Activated CD8-positive, alpha-beta memory T cell treated with anti-CD3 and anti-CD28 coated beads, Interleukin-2, amount 10 ng/mL, durations not matched to agents 7 days and 5 days (primary cell): Measurements from ENCODE around the gene NEIL3. TPM values are rescaled to one million over a fixed set of nuclear protein-coding genes. Genes with fewer than 3 reads are reported as not detected.
A peak's percentile ranks its signal among the peaks of the same experiment; 100 is the strongest.

Experiments used
- ATAC-seq: fragments of 150-1000 bp; cut with Tn5 transposase; one replicate; pipeline ENCODE4 v1.10.0; 2021; ENCODE audit warnings: moderate library complexity
- CTCF ChIA-PET: fragments of 350-600 bp; sonication (Branson Sonifier 250); formaldehyde crosslinking; loops from one replicate; lab custom pipeline; 2021; ENCODE audit warnings: antibody characterized with exemption; lab: Charles Lee
- DNase-seq: peaks from one replicate; pipeline ENCODE4 v3.0.0-alpha.2; 2020
- H3K27ac Mint-ChIP-seq: one replicate; pipeline ENCODE4 v1.8.0; 2021; ENCODE audit warnings: mild to moderate bottlenecking, mixed read lengths
- H3K27me3 Mint-ChIP-seq: one replicate; pipeline ENCODE4 v1.8.0; 2021; ENCODE audit warnings: mixed read lengths
- H3K36me3 Mint-ChIP-seq: one replicate; pipeline ENCODE4 v1.8.0; 2021; ENCODE audit warnings: mild to moderate bottlenecking, mixed read lengths
- H3K4me1 Mint-ChIP-seq: one replicate; pipeline ENCODE4 v1.8.0; 2021; ENCODE audit warnings: mixed read lengths
- H3K4me3 Mint-ChIP-seq: one replicate; pipeline ENCODE4 v1.8.0; 2021; ENCODE audit warnings: mild to moderate bottlenecking, moderate library complexity, mixed read lengths
- H3K9me3 Mint-ChIP-seq: one replicate; pipeline ENCODE4 v1.8.0; 2022; ENCODE audit warnings: low read depth, mixed read lengths
- total RNA-seq, 2 experiments: library from RNA; stranded (reverse); gene quantifications; one replicate each; pipeline ENCODE4 v1.2.3, GENCODE V29; 2021

The NEIL3 gene
- 10 to 100 TPM; 27.5 to 40.5 TPM for total RNA-seq

GRCh38 chr4:177309522-177310371 lies at the start of gene NEIL3:
Gene NEIL3 (plus strand): TSS chr4:177309874. CDS start chr4:177309954, 80 bp downstream.
- DNase-seq (peak; percentile 98), ATAC-seq (peak; percentile 89)
- Mint-ChIP-seq H3K36me3 (peaks cover 31% of the 10 kb centered on the region), H3K27me3 (no peaks in the 10 kb centered on the region), H3K9me3 (no peaks in the 10 kb centered on the region), H3K4me1 (peaks cover 48% of the 10 kb centered on the region), H3K27ac (peak within 1 kb of the TSS; percentile 88), H3K4me3 (peak within 1 kb of the TSS; percentile 93)
- CTCF ChIA-PET, result interaction anchor here (0.8 to 4.9 kb wide), 5 partner anchors 13 to 133 kb away, joined by 3 to 24 read pairs (median 5); partner anchors contain the start of gene AGA

GRCh38 chr4:177263818-177264217 lies 45.9 kb upstream of the NEIL3 start:
- no peak for ATAC-seq
- Mint-ChIP-seq H3K27ac (no peak overlapping the region), H3K4me3 (no peak overlapping the region), H3K36me3 (no peaks in the 10 kb centered on the region), H3K4me1 (no peaks in the 10 kb centered on the region), H3K27me3 (peaks cover 13% of the 10 kb centered on the region), H3K9me3 (no peaks in the 10 kb centered on the region)
- CTCF ChIA-PET, result interaction anchor here (1.2 kb wide), 1 partner anchor 13 kb away, joined by 5 read pairs; no protein-coding TSS in a partner anchor
- no peak for DNase-seq

GRCh38 chr4:177264788-177265422 lies 44.8 kb upstream of the NEIL3 start:
- Mint-ChIP-seq H3K36me3 (no peaks in the 10 kb centered on the region), H3K4me3 (no peak overlapping the region), H3K4me1 (no peaks in the 10 kb centered on the region), H3K27ac (no peak overlapping the region), H3K9me3 (no peaks in the 10 kb centered on the region), H3K27me3 (peaks cover 13% of the 10 kb centered on the region)
- ATAC-seq (no peak), DNase-seq (no peak)
- CTCF ChIA-PET, result interaction anchor here (1.2 kb wide), 1 partner anchor 14 kb away, joined by 5 read pairs; no protein-coding TSS in a partner anchor

DNA sequence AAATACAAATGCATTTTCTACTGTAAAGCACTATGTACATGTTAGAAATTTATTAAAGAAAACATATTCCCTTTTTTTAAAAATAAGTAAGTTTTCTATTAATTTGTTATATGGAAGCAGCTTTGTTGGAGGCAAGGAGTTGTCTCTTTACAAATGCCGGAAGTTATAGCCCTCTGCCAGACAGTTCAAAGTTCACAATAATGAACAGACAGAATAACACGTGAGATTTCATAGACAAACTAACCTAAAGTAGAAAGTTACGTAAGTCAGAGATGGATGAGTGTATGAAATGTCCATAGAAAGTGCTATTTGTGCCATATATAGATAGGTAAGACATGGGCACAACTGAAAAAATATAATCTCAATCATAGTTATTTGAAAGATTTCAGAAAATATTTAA lies 43.9 kb upstream of the NEIL3 start:
- no peak for DNase-seq
- no peak overlapping the region for H3K4me3 Mint-ChIP-seq
- no peak overlapping the region for H3K27ac Mint-ChIP-seq
- H3K36me3 Mint-ChIP-seq, result no peaks in the 10 kb centered on the region
- no peaks in the 10 kb centered on the region for H3K9me3 Mint-ChIP-seq
- peaks cover 9% of the 10 kb centered on the region for H3K27me3 Mint-ChIP-seq
- ATAC-seq, result no peak
- CTCF ChIA-PET, result no interaction called here
- no peaks in the 10 kb centered on the region for H3K4me1 Mint-ChIP-seq

DNA sequence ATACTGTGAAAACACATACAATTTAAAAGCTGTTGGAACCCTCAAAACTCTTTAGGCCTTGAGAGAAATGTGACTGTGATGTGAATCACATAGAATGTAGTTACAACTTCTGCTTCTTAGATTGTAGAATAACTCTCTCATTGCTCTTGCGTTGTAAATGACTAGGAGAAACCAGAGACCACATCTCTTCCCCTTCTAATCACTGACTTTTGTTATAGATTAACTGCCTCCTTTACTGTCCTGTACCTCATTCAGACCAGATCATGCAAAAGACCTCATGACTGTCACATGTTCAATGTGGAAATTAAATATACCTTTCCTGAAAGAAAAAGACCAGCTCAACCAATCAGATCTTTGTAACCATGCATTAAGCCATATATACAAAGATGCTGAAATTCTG lies 43.2 kb upstream of the NEIL3 start:
- peaks cover 9% of the 10 kb centered on the region for H3K27me3 Mint-ChIP-seq
- no peak overlapping the region for H3K4me3 Mint-ChIP-seq
- H3K9me3 Mint-ChIP-seq, result no peaks in the 10 kb centered on the region
- DNase-seq (no peak), ATAC-seq (no peak)
- no peaks in the 10 kb centered on the region for H3K4me1 Mint-ChIP-seq
- CTCF ChIA-PET, result interaction anchor here (0.7 kb wide), 1 partner anchor 27 kb away, joined by 3 read pairs; no protein-coding TSS in a partner anchor
- H3K36me3 Mint-ChIP-seq, result no peaks in the 10 kb centered on the region
- no peak overlapping the region for H3K27ac Mint-ChIP-seq

- ATAC-seq (no peak), DNase-seq (no peak)
- Mint-ChIP-seq H3K4me1 (no peaks in the 10 kb centered on the region), H3K4me3 (no peak overlapping the region), H3K27ac (no peak overlapping the region), H3K36me3 (no peaks in the 10 kb centered on the region), H3K27me3 (peaks cover 9% of the 10 kb centered on the region), H3K9me3 (no peaks in the 10 kb centered on the region)
- CTCF ChIA-PET, result no interaction called here
Measured at GRCh38 chr4:177267911-177268310, 41.8 kb upstream of the NEIL3 start.

DNA sequence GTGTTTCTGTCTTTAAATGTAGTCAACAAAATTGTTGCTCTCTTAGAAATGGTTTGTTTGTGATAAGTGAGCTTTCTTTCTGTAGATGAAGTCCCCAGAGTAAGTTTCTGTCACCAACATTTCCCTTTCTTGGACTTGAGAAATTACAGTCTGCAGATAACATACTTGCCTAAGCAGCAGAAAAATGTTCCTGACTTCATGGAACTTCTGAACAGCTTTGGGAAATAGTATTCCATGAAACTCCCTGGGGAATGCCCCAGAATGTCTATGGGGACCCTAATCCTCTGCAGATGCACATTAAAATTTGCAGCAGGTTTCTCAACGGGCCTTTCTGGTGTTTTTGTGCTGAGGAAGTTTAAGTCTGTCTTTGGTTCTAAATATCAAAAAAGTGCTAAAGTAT lies 38.6 kb upstream of the NEIL3 start:
- H3K36me3 Mint-ChIP-seq, result no peaks in the 10 kb centered on the region
- no peak overlapping the region for H3K4me3 Mint-ChIP-seq
- no peak overlapping the region for H3K27ac Mint-ChIP-seq
- no peak for DNase-seq
- H3K9me3 Mint-ChIP-seq, result no peaks in the 10 kb centered on the region
- H3K4me1 Mint-ChIP-seq, result no peaks in the 10 kb centered on the region
- no peak for ATAC-seq
- CTCF ChIA-PET, result no interaction called here
- H3K27me3 Mint-ChIP-seq, result peaks cover 9% of the 10 kb centered on the region

DNA sequence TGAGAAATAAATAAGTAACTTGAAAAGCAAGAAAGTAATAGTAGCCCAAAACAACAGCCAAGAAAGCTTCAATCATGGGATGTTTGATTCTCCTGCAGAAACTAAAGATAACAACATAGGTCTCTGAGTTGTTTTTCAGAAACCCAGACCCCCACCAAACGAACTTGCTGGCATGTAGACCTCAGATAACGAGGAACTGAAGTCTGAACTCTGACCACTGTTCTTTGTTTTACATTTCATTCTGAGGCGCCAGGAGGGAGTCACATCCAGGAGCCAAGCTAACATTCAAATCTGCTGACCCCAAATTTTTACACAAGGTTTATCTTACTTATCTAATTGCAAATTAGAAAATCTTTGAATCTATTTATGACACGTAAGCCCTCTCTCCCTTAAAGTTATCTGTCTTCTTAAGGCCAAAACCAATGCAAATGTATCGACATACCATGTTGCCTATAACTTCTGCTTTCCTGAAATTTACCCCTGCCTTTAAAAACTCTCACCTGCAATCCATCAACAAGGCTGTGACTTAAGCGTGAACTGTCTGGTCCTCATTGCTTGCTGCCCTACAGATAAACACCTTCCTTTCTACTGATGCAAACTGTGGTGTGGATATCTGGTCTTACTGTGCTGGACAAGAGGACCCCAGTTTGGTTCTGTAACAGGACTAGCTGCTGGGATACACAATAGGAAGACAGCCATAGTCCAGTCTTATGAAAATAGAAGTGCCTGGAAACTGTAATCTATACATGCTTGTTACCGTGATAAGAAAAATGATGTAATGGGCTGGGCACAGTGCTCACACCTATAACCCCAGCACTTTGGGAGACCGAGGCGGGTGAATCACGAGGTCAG lies 37.5 kb upstream of the NEIL3 start:
- Mint-ChIP-seq H3K4me1 (no peaks in the 10 kb centered on the region), H3K36me3 (no peaks in the 10 kb centered on the region), H3K9me3 (no peaks in the 10 kb centered on the region), H3K27me3 (peaks cover 9% of the 10 kb centered on the region), H3K27ac (no peak overlapping the region), H3K4me3 (no peak overlapping the region)
- CTCF ChIA-PET, result no interaction called here
- DNase-seq, result no peak
- no peak for ATAC-seq

- Mint-ChIP-seq H3K27me3 (no peaks in the 10 kb centered on the region), H3K36me3 (no peaks in the 10 kb centered on the region), H3K4me3 (no peak overlapping the region), H3K27ac (no peak overlapping the region), H3K4me1 (no peaks in the 10 kb centered on the region), H3K9me3 (no peaks in the 10 kb centered on the region)
- DNase-seq, result no peak
- CTCF ChIA-PET, result no interaction called here
- ATAC-seq, result no peak
Measured at GRCh38 chr4:177275999-177276398, 33.7 kb upstream of the NEIL3 start.

DNA sequence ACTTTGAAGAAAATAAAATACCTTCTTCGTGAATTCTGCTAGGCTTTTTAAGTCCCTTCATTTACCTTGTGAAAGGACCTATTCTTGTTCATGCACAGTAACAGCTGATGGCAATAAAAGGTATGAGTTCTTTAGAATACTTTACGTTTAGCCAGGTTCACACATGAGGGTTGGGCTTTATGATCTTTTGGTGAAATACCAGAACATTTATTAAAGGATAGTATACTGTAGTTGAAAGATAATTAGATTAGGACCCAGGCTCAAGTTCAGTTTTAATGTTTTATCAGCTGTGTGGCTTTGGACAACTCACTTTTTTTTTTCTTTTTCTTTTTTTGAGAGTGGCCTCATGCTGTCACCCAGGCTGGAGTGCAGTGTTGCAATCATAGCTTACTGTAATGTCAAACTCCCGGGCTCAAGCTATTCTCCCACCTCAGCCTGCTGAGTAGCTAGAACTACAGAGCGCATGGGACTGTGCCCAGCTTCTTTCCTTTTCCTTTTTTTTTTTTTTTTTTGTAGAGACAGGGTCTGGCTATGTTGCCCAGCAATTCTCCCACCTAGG lies 28.2 kb upstream of the NEIL3 start:
- ATAC-seq, result no peak
- Mint-ChIP-seq H3K9me3 (no peaks in the 10 kb centered on the region), H3K27me3 (no peaks in the 10 kb centered on the region), H3K27ac (no peak overlapping the region), H3K36me3 (no peaks in the 10 kb centered on the region), H3K4me1 (no peaks in the 10 kb centered on the region), H3K4me3 (no peak overlapping the region)
- CTCF ChIA-PET, result no interaction called here
- DNase-seq, result no peak

GRCh38 chr4:177282284-177282835 lies 27.3 kb upstream of the NEIL3 start:
- DNase-seq (no peak), ATAC-seq (no peak)
- Mint-ChIP-seq H3K4me1 (no peaks in the 10 kb centered on the region), H3K27ac (no peak overlapping the region), H3K36me3 (no peaks in the 10 kb centered on the region), H3K27me3 (no peaks in the 10 kb centered on the region), H3K9me3 (no peaks in the 10 kb centered on the region), H3K4me3 (no peak overlapping the region)
- CTCF ChIA-PET, result no interaction called here

- H3K4me1 Mint-ChIP-seq, result no peaks in the 10 kb centered on the region
- CTCF ChIA-PET, result no interaction called here
- H3K36me3 Mint-ChIP-seq, result no peaks in the 10 kb centered on the region
- DNase-seq, result no peak
- no peaks in the 10 kb centered on the region for H3K9me3 Mint-ChIP-seq
- H3K27ac Mint-ChIP-seq, result no peak overlapping the region
- ATAC-seq, result no peak
- no peaks in the 10 kb centered on the region for H3K27me3 Mint-ChIP-seq
- no peak overlapping the region for H3K4me3 Mint-ChIP-seq
Measured at GRCh38 chr4:177283167-177283566, 26.5 kb upstream of the NEIL3 start.

- Mint-ChIP-seq H3K27me3 (no peaks in the 10 kb centered on the region), H3K27ac (no peak overlapping the region), H3K36me3 (no peaks in the 10 kb centered on the region), H3K4me3 (no peak overlapping the region), H3K4me1 (no peaks in the 10 kb centered on the region), H3K9me3 (no peaks in the 10 kb centered on the region)
- CTCF ChIA-PET, result no interaction called here
- ATAC-seq (no peak), DNase-seq (no peak)
Measured at GRCh38 chr4:177285953-177286352, 23.7 kb upstream of the NEIL3 start.
